Liver (tissue), 9 donors: Measurements from ENCODE around the gene DOCK11. TPM values are rescaled to one million over a fixed set of nuclear protein-coding genes. Genes with fewer than 3 reads are reported as not detected.
A peak's percentile ranks its signal among the peaks of the same experiment; 100 is the strongest.

Experiments used
- DNase-seq: peaks from one replicate; pipeline ENCODE4 v3.0.0-alpha.2; 2017; ENCODE audit warnings: low spot score
- H3K27ac ChIP-seq, 2 donors: one replicate each; pipeline ENCODE4 v1.7.0; 2013; ENCODE audit warnings: inconsistent platforms in 2 of 2, low read length in 2 of 2, control low read depth in 1 of 2, low read depth in 1 of 2, mild to moderate bottlenecking in 1 of 2
- H3K27me3 ChIP-seq, 4 donors: one replicate each; pipeline versions ENCODE4 v1.6.1 to v1.7.0; 2013; ENCODE audit warnings: low read length in 3 of 4, inconsistent platforms in 1 of 4, mild to moderate bottlenecking in 1 of 4, moderate library complexity in 1 of 4; ENCODE audit not compliant: control insufficient read depth in 4 of 4, insufficient read depth in 4 of 4
- H3K36me3 ChIP-seq, 4 donors: one replicate each; pipeline versions ENCODE4 v1.6.1 to v1.7.0; 2013; ENCODE audit warnings: low read length in 3 of 4, mild to moderate bottlenecking in 3 of 4, low read depth in 1 of 4, moderate library complexity in 1 of 4; ENCODE audit not compliant: control insufficient read depth in 4 of 4, insufficient read depth in 3 of 4
- H3K4me1 ChIP-seq, 4 donors: one replicate each; pipeline versions ENCODE4 v1.6.1 to v1.7.0; 2013; ENCODE audit warnings: low read length in 3 of 4, mild to moderate bottlenecking in 3 of 4, moderate library complexity in 1 of 4; ENCODE audit not compliant: control insufficient read depth in 4 of 4, insufficient read depth in 4 of 4
- H3K4me3 ChIP-seq, 3 donors: one replicate each; pipeline versions ENCODE4 v1.6.1 to v1.7.0; 2013; ENCODE audit warnings: low read length in 3 of 3, control low read depth in 1 of 3, low read depth in 1 of 3, mild to moderate bottlenecking in 1 of 3
- H3K9ac ChIP-seq, 2 donors: one replicate each; pipeline ENCODE4 v1.7.0; 2013; ENCODE audit warnings: low read length in 2 of 2, mild to moderate bottlenecking in 2 of 2, moderate library complexity in 2 of 2, control low read depth in 1 of 2, low read depth in 1 of 2
- H3K9me3 ChIP-seq, 4 donors: one replicate each; pipeline versions ENCODE4 v1.6.1 to v1.7.0; 2013; ENCODE audit warnings: low read length in 3 of 4; ENCODE audit not compliant: control insufficient read depth in 4 of 4
- FOXA1 ChIP-seq: IDR thresholded peaks from 2 replicates; pipeline ENCODE4 v1.6.1; 2016; ENCODE audit warnings: antibody characterized with exemption
- FOXA2 ChIP-seq: IDR thresholded peaks from 2 replicates; pipeline ENCODE4 v1.6.1; 2016; ENCODE audit warnings: antibody characterized with exemption
- GABPA ChIP-seq, 2 donors: IDR thresholded peaks in 1 of 2; conservative IDR thresholded peaks in 1 of 2; 2 replicates each; pipeline ENCODE4 v1.6.1; 2016; ENCODE audit warnings: antibody characterized with exemption in 2 of 2, mild to moderate bottlenecking in 1 of 2, moderate library complexity in 1 of 2
- HNF4A ChIP-seq, 2 donors: conservative IDR thresholded peaks; 2 replicates each; pipeline ENCODE4 v1.6.1; 2016; ENCODE audit warnings: antibody characterized with exemption in 2 of 2, mild to moderate bottlenecking in 2 of 2
- JUND ChIP-seq, 2 donors: IDR thresholded peaks; 2 replicates each; pipeline ENCODE4 v1.6.1; 2016; ENCODE audit warnings: antibody characterized with exemption in 2 of 2
- NR2F2 ChIP-seq: IDR thresholded peaks from 2 replicates; pipeline ENCODE4 v1.6.1; 2016; ENCODE audit warnings: antibody characterized with exemption
- RAD21 ChIP-seq, 2 donors: IDR thresholded peaks; 2 replicates each; pipeline ENCODE4 v1.6.1; 2016; ENCODE audit warnings: antibody characterized with exemption in 2 of 2, mild to moderate bottlenecking in 2 of 2
- WGBS: extraction: QIAGEN DNeasy Blood & Tissue Kit; methylation state at CpG from one replicate; pipeline ENCODE4 v1.1.7; 2013; 5-methylcytosine and 5-hydroxymethylcytosine counted together
- polyA plus RNA-seq, 2 donors: library from polyadenylated mRNA; stranded (reverse) in 1 of 2; unstranded in 1 of 2; fragments of 200-250 nt in 1 of 2; fragments of >200 nt in 1 of 2; fragmentation: Nextera tagmentation in 1 of 2; extraction: Ambion mirVana in 1 of 2; gene quantifications; one replicate each; pipeline versions ENCODE4 v1.2.1 to v1.2.3, GENCODE V29; 2013 to 2015
- total RNA-seq, 2 donors: library from RNA; depleted of rRNA; stranded (reverse); fragments of >200 nt; gene quantifications; one replicate each; pipeline ENCODE4 v1.2.3, GENCODE V29; 2014
- TF ChIP-seq, protein P1 (sequence below): fragments of 150-350 bp; IDR thresholded peaks from 2 replicates; pipeline ENCODE4 v1.5.1; 2017; ENCODE audit warnings: improper control_type of control experiment, low read depth, low read length; ENCODE audit not compliant: missing input control
- donor health status: healthy.
- donor health status: healthy.
- donor health status: healthy.
- donor health status: healthy.
- donor health status: healthy.

DOCK11 gene
- total and polyA plus RNA-seq, 4 donors = 1.3 to 9.3 (median 3.7) TPM

DNA sequence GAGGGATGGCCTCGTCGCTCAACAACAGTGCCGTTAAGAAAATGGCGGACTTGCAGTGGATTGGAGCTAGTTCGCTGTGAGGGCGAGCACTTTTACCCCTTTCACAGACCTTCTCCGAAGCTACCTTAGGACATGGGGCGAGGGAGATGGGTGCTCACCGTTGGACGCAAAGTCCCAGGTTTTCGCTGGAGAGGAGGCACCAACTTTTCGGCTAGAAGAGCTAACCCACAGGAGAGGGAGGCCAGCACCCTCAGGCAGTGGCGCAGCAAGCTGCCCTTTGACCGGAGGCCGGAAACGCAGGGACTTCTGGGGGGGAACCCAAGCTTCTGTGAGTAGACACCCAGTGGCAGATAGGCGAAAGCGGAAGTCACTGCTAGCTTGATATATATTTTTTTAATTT lies 138.7 kb downstream of the DOCK11 start:
- Histone ChIP-seq H3K9me3 (no peaks in the 10 kb centered on the region), H3K27me3 (no peaks in the 10 kb centered on the region), H3K4me1 (no peaks in the 10 kb centered on the region), H3K9ac (no peak overlapping the region), H3K36me3 (no peaks in the 10 kb centered on the region), H3K27ac (no peak overlapping the region), H3K4me3 (no peak overlapping the region)
- 96% methylated on average over 18 of the region's 18 CpGs for WGBS
- no peak for DNase-seq
- TF ChIP-seq, protein P1, sequence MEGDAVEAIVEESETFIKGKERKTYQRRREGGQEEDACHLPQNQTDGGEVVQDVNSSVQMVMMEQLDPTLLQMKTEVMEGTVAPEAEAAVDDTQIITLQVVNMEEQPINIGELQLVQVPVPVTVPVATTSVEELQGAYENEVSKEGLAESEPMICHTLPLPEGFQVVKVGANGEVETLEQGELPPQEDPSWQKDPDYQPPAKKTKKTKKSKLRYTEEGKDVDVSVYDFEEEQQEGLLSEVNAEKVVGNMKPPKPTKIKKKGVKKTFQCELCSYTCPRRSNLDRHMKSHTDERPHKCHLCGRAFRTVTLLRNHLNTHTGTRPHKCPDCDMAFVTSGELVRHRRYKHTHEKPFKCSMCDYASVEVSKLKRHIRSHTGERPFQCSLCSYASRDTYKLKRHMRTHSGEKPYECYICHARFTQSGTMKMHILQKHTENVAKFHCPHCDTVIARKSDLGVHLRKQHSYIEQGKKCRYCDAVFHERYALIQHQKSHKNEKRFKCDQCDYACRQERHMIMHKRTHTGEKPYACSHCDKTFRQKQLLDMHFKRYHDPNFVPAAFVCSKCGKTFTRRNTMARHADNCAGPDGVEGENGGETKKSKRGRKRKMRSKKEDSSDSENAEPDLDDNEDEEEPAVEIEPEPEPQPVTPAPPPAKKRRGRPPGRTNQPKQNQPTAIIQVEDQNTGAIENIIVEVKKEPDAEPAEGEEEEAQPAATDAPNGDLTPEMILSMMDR = no peak
- no peak for TF ChIP-seq JUND (IDR thresholded peaks at IDR 0.05)
- no peak for TF ChIP-seq HNF4A (conservative IDR thresholded peaks at IDR 0.05)
- no peak for TF ChIP-seq GABPA (IDR thresholded peaks at IDR 0.05 in 1 of 2, conservative IDR thresholded peaks at IDR 0.05 in 1 of 2)

DNA sequence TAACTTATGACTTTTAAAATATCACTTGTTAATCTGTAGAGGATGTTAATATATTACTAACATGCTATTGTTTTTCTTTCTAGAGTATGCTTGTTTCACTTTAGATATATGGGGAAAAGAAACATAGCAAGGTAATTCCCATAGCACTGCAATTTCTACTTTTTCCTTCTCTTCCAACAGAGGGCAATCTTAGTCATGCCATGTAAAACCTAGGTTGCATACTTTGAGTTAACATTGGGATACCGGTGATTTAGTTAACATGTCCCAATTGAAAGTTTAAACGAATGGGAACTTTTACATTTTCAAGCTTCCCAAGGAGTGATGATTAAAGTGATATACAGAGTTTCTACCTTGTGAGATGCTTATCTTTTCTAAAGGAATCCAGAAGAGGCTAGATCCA lies 142.4 kb downstream of the DOCK11 start:
- no peak for DNase-seq
- H3K27me3 ChIP-seq = no peaks in the 10 kb centered on the region
- H3K9ac ChIP-seq = no peak overlapping the region
- H3K27ac ChIP-seq = no peak overlapping the region
- H3K36me3 ChIP-seq = no peaks in the 10 kb centered on the region
- WGBS = 18% methylated on average over 2 of the region's 2 CpGs
- no peaks in the 10 kb centered on the region for H3K9me3 ChIP-seq
- no peak overlapping the region for H3K4me3 ChIP-seq
- no peaks in the 10 kb centered on the region for H3K4me1 ChIP-seq
- TF ChIP-seq, protein P1 = peak; percentile 31
- peak; percentile 75 to 80 for TF ChIP-seq RAD21 (IDR thresholded peaks at IDR 0.05)
- TF ChIP-seq NR2F2 = no peak
- TF ChIP-seq FOXA1 = no peak

DNA sequence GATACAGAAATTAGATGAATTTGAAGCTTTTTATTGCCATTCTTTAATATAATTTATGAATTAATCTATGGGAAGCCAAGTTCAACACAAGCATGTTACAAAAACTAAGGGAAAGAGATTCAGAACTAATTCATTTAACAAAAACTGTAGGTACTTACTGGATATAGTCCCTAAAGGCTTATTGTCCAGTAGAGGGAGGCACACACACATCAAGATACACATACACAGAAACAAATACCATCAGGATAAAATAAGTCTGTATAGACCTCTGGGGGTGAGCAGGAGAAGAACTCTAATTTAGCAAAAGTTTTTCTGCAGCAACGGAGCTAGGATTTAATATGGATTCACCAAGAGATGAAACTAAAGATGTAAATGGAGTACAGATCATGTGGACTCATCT lies 148.8 kb downstream of the DOCK11 start:
- Histone ChIP-seq H3K9me3 (no peaks in the 10 kb centered on the region), H3K27ac (no peak overlapping the region), H3K4me3 (no peak overlapping the region), H3K36me3 (no peaks in the 10 kb centered on the region), H3K4me1 (no peaks in the 10 kb centered on the region), H3K27me3 (no peaks in the 10 kb centered on the region), H3K9ac (no peak overlapping the region)
- no peak for DNase-seq
- WGBS = 13% methylated on average over 1 of the region's 1 CpG
- TF ChIP-seq, protein P1 = peak; percentile 66
- TF ChIP-seq FOXA2 (no peak), GABPA (IDR thresholded peaks at IDR 0.05 in 1 of 2, conservative IDR thresholded peaks at IDR 0.05 in 1 of 2) (no peak), RAD21 (IDR thresholded peaks at IDR 0.05) (peak; percentile 86 to 87)
